ENCODE data around the gene BRAT1.
"Not testable (repeated sequence)": the region's sequence is repeated elsewhere in the genome, so short reads cannot be mapped to it uniquely, and the experiment has no call there.

The BRAT1 gene

DNA sequence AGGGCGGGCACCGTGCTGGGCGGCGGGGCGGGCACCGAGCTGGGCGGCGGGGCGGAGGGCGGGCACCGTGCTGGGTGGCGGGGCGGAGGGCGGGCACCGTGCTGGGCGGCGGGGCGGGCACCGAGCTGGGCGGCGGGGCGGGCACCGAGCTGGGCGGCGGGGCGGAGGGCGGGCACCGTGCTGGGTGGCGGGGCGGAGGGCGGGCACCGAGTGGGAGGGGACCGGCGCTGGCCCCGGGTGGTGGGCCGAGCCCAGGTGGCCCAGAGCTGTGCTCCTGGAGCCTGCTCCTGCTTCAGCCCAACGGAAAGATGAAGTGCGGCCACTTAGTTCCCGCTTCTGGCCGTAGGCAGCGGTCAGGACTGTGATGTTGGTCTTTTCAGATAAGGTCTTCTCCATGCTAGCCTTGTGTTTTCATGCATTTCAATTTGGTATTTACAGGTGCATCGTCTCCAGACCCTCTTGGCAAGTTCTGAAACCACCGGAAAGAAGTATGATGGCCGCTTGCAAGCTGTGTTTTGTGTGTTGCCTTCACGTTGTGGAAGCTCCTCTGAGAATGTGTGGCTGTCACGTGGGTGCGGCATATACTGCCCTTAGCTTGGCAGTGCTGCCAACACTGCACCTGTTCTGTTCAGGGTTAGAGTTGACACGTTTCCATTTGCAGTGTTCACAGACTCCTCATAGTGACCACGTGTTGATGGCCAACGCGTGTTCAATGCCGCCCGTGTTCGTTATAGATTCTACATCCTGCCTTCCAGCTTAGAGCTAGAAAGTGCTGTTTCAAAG, 28.7 kb upstream of the BRAT1 start:
- no peak for DNase-seq

DNA sequence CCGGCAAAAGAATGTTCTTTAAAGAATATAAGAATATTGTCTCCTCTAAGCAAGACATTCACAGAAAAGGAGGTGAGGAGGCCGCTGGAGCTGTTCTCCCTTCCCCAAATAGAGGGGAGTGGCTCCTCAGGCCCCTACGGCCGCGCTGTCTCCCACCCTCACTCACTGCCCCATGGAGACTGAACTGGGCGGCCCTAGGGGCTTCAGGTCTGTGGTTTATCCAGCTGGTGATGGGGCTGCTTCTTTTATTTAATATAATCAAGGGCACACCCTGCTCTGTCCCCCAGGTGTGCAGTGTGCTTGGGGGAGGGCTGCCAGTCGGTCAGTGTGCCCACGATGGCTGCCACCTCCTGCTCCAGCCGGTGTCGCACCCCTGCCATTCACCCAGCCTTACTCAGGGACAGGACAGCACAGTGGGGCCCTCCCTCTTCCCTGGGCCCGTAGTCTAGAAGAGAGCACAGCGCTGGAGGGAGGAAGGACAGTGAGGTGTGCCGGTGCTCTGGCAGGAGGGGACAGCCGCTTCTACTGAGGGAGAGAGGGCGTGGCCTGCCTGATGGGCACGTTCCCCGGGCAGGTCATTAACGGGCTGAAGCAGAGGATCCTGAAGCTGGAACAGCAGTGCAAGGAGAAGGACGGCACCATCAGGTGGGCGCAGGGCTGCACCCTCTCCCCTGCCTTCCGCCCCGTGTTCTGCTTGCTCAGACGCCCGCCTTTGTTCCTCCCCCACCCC, 26.8 kb upstream of the BRAT1 start:
- no peak for DNase-seq

- no peak for DNase-seq
These were observed 25.3 kb upstream of the BRAT1 start for GRCh38 chr7:2580636-2581035.

DNA sequence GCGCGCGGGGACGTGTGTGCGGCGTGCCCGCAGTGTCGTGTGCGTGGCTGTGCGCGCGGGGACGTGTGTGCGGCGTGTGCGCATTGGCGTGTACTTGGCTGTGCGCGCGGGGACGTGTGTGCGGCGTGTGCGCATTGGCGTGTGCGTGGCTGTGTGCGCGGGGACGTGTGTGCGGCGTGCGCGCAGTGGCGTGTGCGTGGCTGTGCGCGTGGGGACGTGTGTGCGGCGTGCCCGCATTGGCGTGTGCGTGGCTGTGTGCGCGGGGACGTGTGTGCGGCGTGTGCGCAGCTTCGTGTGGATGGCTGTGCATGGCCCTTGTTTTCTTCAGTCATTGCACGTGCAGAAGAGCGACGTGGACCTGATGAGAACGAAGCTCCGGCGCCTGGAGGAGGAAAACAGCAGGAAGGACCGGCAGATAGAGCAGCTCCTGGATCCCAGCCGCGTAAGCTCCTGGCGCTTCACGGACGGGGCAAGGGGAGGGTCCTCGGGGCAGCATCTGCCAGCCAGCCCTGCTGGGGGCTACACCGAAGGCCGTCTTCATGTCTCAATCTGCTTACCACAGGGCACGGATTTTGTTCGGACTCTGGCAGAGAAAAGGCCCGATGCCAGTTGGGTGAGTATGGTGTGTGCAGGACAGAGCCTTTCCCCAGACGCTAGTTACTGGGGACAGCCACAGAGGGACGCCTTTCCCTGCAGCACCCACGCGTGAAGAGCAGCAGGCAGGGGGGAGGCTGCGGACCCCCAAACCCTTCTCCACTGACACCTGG, 22.8 kb upstream of the BRAT1 start:
- DNase-seq, result no peak

GRCh38 chr7:2576742-2577491, 21.6 kb upstream of the BRAT1 start:
- no peak for DNase-seq

DNA sequence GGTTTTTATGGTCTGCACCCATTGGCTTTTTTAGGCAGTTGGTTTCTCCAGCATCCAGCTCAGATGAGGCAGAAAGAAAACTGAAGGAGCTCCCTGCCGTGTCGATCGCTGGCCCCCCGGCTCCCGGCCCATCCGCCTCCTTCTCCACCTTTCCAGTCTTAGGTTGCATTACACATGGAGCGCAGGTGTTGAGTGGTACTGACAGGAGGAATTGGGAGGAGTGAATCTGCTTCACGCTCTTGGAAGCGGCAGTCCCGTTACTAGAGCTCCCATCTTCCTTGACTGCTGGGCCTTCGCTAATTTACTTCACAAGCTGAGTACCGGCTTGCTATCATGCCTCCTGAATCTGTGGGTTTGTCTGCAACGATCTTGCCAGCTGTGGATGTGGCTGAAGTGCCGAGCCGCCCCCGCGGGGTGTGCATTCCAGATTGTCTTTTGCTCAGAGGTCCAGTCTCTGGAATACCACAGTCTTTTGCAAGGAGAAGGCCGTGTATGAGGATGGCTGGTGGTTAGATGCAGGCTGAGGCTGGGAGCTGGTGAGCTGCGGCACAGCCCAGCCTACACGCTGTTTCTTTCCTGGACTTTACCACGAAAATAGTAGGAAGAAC, 20.5 kb upstream of the BRAT1 start:
- DNase-seq, result no peak

- no peak for DNase-seq
These were observed 19.9 kb upstream of the BRAT1 start for GRCh38 chr7:2575046-2575732.

- no peak for DNase-seq
These were observed 18.4 kb upstream of the BRAT1 start for GRCh38 chr7:2573761-2574160.

GRCh38 chr7:2572101-2572842, 16.9 kb upstream of the BRAT1 start:
- no peak for DNase-seq

- no peak for DNase-seq
These were observed 16.1 kb upstream of the BRAT1 start for GRCh38 chr7:2571409-2571808.

- DNase-seq, result no peak
These were observed 14.7 kb upstream of the BRAT1 start for GRCh38 chr7:2570021-2570420.

DNA sequence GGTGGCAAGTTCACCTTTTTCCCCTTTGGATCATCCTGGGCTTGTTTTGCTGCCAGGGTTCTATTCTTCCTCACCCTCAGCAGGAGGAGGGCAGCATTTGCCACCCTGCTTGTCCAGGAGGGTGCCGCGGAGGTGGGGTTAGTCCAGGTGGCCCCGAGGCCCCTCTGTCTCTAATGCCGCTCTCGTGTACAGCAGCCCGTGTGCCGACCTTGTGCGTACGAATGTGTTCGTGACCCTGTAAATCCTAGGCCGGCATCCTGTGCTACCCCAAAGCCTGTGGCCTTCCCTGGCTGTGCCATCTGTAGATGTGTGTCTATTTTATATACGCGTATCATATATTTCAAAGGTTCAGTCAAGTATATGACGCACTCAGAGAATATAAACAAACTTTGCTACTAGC, 14.1 kb upstream of the BRAT1 start:
- no peak for DNase-seq

DNA sequence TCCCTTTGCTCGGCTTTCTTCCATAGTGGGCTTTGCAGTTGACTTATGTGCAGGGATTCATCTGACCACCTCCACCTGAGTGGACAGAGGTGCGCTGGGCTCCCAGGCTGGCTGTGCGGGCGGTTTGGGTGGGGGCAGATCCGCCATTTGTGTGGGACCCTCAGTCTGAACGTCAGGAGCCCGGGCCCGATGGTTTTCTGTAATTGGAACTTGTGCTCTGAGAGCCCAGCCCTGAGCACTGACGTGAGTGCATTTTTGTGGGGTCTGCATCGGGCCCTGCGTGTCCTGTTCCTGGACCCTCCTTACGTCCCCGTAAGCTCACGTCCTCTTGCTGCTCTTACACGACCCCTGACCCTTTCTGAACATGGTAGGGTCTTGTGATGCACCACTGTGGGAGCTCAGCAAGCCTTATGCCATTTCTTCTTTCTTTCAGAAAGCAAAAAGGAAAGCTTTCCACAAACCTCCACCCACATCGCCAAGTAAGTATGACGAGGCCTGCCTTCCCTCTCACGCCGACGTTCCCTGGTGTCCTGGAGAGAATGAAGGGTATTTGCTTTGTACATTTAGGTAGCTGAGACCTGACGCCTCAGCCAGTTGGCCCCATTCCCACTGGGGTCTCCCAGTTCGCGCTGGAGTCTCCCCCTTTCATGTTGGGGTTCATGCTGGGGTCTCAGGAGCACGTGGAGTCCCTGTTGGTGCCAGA, 13.3 kb upstream of the BRAT1 start:
- no peak for DNase-seq

DNA sequence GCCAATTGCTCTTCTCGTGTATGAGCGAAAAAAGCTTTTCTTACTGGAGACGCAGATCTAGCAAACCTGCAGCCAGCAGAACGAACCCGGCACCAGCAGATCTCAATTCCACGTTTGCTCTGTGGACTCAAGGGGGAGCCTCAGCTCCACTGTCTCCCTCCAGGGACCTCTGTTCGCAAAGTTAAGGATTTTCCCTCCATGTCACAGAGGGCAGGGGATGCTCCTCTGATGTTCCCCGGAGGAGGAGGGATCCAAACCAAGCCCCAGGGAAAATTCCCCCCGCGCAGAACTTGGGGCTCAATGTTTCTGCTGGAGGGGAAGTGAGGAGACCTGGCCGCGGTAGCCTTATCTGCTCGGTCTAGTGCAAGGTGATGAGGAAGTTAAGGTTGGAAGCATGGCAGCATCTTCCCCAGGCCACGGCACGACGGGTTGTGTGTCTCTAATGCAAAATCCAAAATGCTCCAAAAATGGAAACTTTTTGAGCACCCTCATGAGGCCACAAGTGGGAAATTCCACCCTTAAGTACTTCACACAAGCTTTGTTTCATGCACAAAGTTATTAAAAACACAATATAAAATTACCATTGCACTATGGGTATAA, 12.5 kb upstream of the BRAT1 start:
- DNase-seq, result peak; percentile 60 to 68 (median 65)

- DNase-seq, result no peak
These were observed 11.8 kb upstream of the BRAT1 start for GRCh38 chr7:2566890-2567678.

- DNase-seq, result no peak
These were observed 11.1 kb upstream of the BRAT1 start for GRCh38 chr7:2566348-2566889.

- no peak for DNase-seq
These were observed 9.7 kb upstream of the BRAT1 start for GRCh38 chr7:2564970-2565540.

DNA sequence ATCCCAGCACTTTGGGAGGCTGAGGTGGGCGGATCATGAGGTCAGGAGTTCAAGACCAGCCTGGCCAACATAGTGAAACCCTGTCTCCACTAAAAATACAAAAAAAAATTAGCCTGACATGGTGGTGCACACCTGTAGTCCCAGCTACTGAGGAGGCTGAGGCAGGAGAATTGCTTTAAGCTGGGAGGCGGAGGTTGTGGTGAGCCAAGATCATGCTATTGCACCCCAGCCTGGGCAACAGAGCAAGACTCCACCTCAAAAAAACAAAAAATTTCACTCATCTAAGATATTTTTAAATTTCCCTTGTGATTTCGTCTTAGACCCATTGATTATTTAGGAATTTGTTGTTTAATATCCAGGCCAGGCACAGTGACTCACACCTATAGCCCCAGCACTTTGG, 8.6 kb upstream of the BRAT1 start:
- not testable (repeated sequence) for DNase-seq
